Activated CD8-positive, alpha-beta memory T cell treated with anti-CD3 and anti-CD28 coated beads for 48 hours (primary cell): ENCODE measurements around the gene CCDC88A.
"Not testable (repeated sequence)": the region's sequence is repeated elsewhere in the genome, so short reads cannot be mapped to it uniquely, and the experiment has no call there.

Source experiments
- DNase-seq, 3 experiments: peaks; one replicate each; pipeline ENCODE4 v3.0.0-alpha.2; 2020; ENCODE audit warnings: low read depth in 2 of 3, low spot score in 2 of 3

Gene CCDC88A

DNA sequence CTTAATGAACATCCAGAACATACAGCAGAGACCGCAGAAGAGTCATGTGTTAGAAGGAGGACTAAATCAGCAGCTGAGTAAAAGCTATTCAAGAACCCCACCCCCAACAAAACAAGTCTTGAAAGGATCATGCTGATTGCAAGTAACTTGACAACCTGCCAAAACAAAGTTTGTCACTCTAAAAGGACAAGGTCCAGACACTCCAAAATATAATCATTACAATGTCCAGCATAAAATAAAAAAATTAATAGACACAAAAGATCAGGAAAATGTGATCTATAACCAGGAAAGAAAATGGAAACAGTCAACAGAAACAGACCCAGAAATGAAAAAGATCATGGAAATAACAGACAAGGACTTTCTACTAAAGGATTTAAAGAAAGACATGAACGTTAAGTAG lies 28.5 kb downstream of the CCDC88A start:
- DNase-seq: no peak

DNA sequence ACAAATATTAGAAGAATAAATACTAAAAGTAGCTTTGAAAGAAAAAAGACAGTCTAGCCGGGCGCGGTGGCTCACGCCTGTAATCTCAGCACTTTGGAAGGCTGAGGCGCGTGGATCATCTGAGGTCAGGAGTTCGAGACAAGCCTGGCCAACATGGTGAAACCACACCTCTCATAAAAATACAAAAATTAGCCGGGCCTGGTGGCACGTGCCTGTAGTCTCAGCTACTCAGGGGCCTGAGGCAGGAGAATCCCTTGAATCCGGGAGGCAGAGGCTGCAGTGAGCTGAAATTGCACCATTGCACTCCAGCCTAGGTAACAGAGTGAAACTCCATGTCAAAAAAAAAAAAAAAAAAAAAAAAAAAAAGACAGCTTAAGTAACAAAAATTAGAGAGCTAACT lies 34.1 kb downstream of the CCDC88A start:
- not testable (repeated sequence) for DNase-seq

DNA sequence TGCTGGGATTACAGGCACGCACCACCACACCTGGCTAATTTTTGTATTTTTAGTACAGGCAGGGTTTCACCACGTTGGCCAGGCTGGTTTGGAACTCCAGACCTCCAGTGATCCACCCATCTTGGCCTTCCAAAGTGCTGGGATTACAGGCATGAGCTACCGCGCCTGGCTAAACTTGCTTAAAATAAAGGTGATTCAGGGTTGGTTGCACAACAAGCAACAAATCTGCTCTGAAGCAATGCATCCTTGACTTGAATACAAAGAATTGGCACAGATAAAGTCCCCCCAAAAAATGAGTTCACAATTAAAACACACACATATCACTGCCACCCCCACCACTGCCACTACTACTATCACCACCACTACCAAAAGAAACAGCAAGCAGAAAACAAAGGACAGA lies 34.9 kb downstream of the CCDC88A start:
- DNase-seq: no peak

DNA sequence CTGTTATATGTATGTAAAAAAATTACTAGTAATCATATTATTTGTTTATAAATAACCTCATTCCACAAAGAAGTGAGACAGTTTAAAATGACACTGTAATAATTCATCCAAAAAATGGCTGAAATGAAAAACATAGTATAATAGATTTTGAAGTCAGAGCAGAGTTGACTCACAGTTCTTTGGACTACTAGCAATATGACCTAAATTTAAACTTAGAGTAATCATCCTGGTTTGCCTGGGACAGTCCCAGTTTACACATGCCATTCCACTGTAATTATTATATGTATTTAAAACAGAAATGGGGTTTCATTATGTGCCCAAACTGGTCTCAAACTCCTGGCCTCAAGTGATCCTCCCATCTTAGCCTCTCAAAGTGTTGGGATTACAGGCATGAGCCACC lies 48.3 kb downstream of the CCDC88A start:
- no peak for DNase-seq

DNA sequence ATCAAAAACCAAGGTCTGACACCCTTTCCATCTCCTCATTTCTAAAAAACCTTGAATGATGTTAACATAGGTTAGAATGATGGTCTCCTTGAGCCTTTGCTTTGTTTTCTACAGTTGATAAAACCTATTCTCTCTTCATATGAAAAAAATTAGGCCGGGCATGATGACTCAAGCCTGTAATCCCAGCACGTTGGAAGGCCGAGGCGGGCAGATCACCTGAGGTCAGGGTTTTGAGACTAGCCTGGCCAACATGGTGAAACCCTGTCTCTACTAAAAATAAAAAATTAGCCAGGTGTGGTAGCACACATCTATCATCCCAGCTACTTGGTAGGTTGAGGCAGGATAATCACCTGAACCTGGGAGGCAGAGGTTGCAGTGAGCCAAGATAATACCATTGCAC lies 49.4 kb downstream of the CCDC88A start:
- DNase-seq: no peak

DNA sequence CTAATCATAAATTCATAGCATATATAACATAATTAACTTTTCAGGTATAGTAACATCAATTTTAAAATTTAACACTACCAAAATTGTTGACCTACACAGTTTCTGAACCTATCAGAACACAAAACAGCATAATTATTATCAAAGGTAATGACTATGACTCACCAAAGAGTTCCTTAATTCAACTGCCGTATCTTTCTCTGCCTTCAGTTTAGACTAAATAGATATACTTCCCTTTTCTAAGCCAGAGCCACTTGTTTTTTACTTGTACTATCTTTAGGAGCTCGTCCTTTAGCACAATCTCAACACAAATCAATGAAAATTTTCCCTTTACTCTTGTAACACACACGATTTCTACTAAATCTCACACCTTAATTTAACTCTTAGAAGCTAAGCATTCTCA lies 54.4 kb downstream of the CCDC88A start:
- DNase-seq: no peak

DNA sequence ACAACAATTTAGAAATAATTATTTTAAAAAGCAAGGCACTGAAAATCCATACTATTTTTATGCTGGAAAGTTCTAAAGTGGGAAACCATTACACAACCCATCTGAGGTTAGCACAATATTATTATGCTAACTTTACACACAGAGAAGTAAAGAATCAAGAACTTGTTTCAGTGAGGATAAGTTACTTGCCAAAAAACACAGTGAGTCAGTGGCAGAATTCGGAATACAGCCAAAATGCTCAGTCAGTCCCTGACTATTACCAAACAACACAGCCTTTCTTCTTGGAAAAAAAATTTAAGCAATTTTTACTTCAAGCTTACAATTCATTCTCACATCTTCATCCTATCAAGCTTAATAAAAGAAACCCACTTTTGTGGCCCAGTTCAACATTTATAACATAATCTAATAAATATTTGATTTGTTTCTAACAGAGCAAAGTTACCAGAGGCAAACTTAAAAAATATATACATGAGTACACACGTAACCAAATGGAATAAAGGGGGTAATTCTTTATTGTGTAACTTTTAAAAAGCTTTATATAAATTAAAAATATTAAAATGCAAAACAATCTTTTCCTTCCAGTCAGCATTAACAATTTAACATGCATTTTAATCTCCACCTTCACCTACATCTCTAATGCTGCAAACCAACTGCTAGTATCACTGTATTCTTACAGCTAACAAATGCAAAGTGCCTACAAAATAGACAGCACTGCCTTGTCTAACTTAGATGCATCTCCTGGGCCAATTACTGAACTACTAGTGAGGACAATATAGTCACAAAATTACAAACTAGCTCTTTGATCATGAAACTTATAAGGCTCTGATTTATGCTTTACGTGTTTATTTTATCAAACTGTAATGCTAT lies 55.2 kb downstream of the CCDC88A start:
- DNase-seq: no peak

DNA sequence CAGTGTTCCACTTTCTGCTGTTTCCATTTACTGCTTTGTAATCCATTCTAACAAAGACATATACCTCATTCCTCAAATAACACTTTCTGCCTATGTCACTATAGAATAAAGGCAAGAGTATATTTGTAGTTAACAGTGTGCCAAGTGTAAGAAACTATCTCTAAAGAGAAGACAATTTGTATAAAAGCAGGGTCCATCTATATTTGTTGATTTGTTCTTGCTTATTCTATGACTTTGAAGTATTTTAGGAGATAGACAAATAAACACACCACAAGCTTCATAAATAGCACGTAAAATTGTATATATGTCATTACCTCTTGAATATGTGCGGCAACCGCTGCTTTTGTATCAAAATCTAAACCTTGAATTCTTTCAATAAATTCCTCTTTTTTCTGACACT lies 56.0 kb downstream of the CCDC88A start:
- DNase-seq: no peak

DNA sequence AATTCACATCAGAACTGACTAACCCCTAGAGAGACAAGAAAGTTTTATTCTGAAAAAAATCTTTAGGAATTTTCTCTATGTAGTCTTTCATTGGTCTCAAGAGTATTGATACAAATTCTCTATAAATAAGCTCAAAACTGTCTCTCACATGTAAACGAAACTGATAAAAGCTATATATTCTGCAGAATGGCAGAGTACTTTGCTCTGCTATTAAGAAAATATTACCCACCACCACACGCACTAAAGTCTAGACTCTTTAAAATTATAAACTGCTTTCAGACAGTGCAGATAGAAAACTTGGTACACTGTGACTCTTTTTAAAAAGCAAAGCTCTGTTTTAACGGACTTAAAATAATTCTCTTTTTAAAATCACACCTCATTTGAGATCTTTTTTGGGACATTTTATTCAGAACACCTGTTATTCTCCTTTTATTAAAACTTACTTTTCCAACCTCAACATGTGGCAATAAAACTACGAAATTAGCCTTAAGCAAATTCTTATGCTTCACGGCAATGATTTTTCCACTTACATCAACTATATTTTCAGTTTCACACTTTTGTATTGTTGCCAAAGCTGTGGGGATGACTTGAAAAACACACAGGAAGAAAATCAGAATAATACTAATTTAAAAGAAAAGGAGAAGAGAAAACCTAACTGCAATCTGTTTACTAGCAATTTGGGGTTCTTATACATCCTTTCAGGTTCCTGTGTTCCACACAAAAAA lies 58.0 kb downstream of the CCDC88A start:
- no peak for DNase-seq

DNA sequence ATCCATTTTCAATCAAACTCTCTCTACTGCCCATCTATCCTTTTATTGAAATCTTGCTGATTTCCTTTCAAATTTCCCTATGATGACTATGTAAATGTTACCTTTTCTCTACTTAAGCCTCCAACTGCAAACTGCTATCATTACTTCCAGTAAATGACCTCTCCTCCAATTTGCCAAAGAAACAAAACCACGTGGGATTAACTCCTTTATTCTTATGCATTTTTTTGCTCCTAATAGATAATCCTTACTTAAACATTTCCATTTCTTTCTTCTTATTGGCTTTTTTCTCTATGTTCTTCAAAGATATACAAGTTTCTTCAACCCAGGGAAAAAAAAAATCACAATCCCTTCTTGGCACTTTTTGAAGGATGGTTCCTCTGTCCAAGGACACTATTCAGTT lies 61.2 kb downstream of the CCDC88A start:
- DNase-seq: no peak

DNA sequence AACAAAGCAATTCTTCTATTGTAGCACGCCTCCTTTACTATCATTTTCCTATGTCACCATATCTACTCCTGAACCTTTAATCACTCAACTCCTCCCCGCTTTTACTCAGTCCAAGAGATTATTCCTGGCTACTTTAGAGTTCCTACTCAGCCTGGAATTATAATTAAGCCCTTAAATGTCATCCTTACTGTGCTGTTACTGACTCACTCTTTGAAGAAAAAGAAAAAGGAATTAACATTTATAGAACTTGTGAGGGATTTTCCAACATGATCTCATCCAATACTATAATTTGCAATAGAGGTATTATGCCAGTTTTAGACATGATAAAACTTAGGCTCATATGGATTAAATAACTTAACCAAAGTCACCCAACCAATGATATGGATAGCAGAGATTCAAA lies 61.7 kb downstream of the CCDC88A start:
- no peak for DNase-seq

DNA sequence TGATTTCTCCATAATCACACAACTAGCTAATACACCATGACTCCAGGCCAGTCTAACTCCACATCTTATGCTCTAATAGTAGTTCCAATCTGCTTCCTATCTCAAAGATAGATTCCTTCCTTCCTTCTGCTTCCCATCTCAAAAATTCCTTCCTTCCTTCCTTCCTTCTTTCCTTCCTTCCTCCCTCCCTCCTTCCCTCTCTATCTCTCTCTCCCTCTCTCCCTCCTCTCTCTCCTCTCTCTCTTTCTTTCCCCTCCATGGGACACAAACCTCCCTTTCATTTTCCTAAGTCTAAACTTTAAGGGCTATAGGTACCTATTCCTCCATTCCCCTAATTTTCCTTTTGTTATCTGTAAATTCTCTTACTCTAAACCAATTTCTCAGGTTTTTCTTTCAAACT lies 62.5 kb downstream of the CCDC88A start:
- DNase-seq: no peak

DNA sequence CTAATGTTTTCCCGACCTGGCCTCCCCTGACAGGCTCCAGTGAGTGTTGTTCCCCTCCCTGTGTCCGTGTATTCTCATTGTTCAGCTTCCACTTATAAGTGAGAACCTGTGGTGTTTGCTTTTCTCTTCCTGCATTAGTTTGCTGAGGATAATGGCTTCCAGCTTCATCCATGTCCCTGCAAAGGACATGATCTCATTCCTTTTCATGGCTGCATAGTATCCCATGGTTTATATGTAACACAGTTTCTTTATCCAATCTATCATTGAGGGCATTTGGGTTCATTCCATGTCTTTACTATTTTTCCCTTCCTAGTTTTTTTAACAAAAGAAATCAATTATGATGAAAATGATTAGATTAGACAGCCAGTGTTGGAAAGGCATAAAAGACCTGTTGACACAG lies 63.5 kb downstream of the CCDC88A start:
- not testable (repeated sequence) for DNase-seq

DNA sequence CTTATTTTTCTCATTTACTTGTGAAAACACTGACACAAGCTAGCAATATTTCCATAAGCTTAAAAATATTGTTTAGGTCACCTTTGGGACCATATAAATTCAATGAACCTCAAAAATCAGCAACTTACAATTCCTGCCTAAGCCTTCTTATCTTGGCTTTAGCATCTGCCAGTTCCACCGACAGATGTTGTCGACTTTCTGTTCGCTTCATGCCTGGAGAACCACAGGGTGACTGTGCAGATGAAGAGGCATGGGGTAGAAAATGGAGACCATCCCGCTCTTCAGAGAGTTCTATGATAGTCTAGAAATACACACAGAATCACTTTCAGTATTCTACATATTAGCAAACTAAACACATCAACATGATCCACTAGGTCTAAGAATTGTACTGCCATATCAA lies 64.2 kb downstream of the CCDC88A start:
- DNase-seq: no peak

DNA sequence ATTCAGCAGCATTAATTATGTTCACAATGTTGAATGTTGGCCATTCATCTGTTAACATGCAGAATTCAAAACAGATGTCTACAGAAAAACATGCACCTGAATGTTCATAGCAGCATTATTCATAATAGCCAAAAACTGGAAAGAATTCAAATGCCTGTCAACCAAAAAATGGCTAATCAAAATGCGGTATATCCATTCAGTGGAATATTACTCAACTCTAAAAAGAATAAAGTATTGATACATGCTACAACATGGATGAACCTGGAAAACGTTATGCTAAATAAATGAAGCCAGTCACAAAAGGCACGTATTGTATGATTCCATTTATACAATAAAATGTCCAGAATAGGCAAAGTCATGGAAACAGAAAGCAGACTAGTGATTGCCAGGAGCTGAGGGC lies 68.0 kb downstream of the CCDC88A start:
- no peak for DNase-seq

DNA sequence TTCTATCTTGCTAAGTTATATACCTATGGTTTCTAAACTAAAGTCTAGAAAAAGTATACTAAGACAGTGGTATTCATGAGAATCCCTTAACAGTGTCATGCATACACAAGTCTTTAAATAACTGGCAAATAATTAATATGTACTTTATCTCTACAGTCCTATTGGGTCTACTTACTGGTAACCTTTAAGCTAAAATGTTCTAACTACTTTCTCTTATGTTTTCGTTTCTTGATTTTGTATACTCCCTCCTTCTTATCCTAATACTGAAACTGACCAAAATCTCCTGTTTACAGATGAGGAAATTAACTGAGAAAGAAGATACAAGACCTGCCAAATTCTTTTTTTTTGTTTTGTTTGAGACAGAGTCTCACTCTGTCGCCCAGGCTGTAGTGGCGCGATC lies 74.6 kb downstream of the CCDC88A start:
- DNase-seq: no peak

DNA sequence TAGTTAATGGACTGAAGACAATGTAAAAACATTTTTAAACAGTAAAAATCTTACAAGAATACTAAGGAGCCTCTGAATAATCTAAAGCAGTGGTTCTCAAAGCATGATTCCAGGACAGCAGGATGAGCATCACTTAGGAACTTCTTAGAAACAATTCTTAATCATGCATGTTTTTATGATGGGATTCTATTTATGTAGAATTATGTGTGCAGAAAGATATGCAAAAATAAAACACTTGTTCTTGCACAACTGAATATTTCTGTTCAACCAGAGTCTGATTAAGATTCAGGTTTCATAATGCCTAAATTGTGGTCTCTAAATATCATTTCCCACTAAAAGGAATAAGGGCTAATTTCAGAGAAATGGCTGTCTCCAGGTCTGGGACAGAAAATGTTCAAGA lies 81.4 kb downstream of the CCDC88A start:
- no peak for DNase-seq

DNA sequence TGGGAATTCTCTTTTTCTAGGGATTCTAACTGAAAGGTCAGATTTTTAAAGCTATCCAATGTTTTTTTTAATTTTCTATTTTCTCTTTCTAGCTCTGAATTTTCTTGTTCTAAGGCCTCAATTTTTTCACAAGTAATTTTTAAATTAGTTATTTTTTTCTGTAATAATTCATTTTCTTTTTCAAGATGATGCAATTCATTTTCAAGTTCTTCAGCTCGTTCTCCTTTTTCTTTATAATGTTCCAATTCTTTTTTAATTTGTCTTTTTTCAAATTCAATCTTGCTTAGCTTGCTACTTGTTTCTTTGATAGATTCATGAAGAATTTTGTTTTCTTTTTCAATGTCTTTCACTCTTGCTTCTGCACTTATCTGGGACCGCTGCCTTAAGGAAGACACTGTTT lies 84.9 kb downstream of the CCDC88A start:
- no peak for DNase-seq

DNA sequence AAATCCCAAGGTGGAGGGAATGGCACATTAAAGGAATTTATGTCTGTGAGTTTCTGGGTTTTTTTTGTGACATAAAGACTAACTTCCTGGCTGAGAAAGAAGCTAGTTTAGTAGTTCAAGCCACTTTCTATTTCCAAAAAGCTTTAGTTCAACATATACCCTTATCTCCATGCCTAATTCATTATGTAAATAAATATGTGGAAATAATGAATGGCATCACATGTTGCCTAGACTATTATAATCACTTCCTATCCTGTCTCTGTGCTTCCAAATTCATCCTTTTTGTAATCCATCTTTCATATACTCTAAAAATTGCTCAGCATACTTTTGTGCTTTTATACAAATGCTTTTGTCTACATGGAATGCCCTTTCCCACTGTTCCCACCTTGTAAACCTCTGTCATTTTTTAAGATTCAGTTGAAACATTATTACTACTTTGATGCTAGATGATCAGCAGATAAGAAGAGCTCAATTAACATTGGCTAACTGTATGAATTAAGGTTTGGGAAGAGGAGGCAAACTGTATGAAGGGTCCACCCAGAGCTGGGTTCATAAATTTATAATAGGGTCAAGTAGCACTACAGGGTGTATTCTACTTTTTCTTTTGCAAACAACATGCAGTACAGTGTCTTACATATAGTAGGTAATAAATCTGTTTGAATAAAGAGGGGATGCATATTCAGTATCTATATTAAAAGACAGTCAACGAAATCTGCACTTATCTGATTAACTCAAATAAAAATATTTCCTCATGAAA lies 88.9 kb downstream of the CCDC88A start:
- no peak for DNase-seq

DNA sequence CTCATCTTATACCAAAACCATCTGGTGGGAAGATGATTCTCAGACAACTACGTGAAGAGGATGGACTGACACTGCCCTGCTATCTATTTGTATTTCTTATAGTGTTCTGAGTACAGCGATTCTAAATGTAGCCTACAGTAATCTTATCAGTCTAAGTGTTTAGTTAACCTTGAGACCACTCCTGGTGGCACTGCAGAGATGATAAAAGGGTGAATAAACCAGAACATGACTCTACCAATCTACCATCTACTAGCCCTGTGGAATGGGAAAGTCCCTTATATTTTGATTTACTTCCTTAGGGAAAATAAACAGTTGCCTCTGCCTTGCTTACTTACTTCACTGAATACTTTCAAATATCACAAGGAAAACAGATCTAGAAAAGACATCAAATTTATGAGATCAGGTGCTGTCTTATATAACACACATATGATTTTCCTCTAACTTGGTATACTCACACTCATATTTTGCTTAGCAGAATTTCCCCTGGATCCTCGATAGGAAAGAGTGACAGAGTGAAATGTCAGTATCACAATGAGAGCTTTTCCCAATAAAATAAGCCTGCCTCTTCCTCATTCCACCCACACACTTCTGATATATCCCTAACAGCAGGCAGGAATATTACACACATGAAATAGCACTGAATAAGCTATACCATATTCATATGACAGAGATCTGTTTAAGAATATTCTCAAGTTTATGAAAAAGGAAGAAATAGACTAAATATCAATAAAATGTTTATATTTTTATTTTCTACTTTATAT lies 92.0 kb downstream of the CCDC88A start:
- DNase-seq: no peak

DNA sequence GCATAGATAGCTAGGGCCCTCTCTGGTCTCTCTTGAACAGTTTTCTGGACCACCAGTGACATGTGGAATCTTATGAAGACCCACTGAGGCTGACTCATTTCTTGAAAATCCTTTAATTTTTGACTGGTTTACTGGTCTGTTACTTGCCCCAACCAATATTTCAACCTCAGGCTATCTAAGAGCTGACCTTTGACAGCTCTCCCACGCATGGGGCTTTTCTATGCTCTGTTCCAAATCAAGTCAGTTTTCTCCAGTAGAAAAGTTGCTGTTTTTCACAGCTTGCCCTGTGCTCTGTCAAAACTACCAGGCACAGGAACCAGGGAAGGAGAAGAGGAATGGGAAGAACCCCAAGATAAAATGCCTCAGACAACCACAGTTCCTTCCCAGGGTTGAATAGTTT lies 104.7 kb downstream of the CCDC88A start:
- DNase-seq: no peak
